Fibroblast of skin of right biceps (primary cell): Measurements from ENCODE around the gene SPHK2.
A peak's percentile ranks its signal among the peaks of the same experiment; 100 is the strongest.
"Not testable (repeated sequence)": the region's sequence is repeated elsewhere in the genome, so short reads cannot be mapped to it uniquely, and the experiment has no call there.

Source experiments
- DNase-seq: peaks from one replicate; pipeline ENCODE4 v3.0.0-alpha.2; 2013

The SPHK2 gene

GRCh38 chr19:48661711-48662090, 42.4 kb downstream of the SPHK2 start:
- DNase-seq = no peak

GRCh38 chr19:48663667-48664066, 44.4 kb downstream of the SPHK2 start:
- no peak for DNase-seq

DNA sequence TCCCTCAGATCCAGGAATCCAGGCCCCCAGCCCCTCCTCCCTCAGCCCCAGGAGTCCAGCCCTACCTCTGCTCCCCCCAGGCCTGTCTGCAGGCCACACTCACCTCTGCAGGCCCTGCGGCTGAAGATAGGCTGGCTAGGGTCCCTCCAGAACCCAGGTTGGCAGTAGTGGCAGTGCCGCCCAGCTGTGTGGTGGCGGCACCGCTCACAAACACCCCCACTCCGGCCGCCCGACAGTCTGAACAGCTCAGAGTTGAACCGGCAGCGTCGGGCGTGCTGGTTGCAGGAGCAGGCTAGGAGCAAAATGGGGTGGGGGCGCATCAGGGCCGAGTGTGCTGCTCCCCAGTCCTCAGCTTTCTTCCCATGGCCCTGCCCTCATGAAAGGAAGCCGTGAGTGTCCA, 45.2 kb downstream of the SPHK2 start:
- DNase-seq = no peak

DNA sequence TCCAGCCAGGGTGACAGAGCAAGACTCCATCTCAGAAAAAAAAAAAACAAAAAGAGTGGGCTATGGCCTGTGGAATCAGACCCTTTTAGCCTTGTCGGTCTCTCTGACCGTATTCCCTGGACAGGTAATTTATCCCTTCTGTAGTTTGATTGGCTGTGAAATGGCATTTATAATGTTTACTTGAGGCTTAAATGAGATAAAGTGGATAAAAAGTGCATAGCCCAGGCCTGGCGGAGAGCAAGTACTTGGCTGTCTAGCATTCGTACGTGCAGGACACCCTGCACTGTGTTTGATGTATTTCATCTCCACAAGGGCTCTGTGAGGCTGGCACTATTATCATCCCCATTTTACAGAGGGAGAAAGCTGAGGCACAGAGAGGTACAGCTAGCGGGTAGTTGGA, 46.5 kb downstream of the SPHK2 start:
- no peak for DNase-seq

GRCh38 chr19:48668332-48668731, 49.0 kb downstream of the SPHK2 start:
- no peak for DNase-seq

DNA sequence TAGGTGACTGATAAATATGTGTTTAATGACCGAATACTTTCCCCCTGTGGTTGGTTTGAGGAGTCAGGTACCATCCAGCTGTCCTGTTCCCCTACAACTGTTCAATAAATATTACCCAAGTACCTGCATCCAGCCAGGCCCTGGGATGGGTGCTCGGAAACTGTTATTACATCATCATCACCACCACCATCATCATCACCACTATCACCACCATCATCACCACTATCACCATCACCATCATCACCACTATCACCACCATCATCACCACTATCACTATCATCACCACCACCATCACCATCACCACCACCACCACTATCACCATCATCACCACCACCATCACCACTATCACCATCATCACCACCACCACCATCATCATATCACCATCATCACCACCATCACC, 49.5 kb downstream of the SPHK2 start:
- DNase-seq = no peak

DNA sequence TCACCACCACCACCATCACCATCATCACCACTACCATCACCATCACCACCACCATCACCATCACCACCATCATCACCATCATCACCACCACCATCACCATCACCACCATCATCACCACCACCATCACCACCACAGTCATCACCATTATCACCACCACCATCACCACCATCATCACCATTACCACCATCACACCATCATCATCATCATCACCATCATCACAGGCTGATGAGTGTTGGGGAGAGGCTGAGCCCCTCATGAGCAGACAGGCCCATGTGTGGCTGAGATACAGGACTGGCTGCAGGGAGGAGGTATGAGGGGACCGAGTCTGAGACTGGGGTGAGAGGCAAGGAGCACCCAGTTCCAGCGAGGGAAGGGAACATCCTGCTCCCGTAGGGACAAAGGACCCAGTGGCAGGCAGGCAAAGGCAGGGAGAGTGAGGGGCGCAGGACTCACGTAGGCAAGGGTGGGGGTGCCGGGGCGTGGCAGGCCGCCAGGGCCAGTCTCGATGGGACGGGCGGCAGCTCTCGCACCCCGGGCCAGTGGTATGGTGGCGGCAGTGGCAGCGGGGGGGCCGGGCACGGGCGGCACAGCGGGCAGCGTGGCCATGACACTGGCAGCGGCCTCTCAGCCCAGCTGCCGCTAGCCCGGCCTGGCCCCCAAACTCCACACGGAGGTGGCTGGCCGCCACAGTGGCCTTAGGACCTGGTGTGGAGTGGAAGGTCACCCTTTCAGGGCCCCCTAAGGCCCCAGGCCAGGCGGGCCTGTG, 50.8 kb downstream of the SPHK2 start:
- DNase-seq = no peak

DNA sequence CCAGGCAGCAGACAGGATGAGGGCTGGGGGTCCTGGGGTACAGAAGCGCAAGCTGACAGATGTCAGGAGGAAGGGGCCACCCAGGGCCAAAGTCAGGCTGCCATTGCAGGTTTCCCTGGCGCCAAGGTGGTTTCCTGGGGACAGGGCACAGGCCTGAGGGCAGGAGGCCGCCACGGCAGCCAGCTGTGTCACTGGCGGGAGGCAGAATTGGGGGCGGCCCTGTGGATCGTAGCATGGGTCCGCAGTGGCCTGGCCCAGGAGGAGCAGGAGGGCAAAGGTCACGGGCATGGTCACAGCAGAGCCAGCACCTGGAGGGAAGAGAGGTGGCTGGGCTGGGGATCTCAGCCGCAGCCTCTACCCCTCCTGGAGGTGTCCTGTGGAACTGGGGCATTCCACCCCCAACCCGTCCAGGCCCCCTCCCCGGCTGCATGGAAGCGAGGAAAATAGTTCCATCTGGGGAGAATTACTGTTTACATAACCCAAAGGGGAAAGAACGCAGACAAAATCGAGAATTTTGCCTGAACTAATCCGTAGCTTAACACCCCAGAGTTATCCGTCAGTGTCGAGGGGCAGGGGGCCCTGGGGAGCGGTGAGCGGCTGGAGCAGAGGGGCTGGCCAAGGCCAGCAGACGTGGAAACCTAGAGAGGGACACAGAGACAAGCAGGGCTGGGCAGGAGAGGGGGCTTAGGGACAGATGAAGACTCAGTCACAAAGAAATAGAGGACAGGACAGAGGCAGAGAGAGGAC, 51.6 kb downstream of the SPHK2 start:
- no peak for DNase-seq

DNA sequence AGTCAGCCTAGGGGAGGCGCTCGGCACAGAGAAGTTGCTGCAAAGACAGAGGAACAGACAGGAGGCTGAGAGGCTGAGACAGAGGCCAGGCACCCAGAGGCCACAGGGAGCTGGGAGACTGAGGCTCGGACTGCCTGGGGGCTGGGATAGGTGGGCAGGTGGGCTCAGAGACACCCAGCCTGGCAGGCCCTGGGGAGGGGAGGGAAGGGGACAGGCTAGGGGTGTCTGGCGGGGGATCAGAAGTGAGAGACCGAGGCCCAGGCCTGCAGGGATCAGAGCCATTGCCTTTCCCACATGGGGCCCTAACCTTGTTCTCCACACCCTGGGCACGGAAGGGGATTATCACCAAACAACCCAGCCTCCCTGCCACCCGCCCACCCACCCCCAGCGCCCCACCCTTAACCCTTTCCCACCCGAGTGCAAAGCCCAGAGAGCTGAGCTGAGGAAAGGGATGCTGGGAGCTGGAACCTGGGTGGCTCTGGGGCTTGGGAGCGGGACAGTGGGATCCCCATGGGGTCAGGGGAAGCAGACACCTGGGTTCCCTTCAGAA, 52.2 kb downstream of the SPHK2 start:
- DNase-seq = no peak

DNA sequence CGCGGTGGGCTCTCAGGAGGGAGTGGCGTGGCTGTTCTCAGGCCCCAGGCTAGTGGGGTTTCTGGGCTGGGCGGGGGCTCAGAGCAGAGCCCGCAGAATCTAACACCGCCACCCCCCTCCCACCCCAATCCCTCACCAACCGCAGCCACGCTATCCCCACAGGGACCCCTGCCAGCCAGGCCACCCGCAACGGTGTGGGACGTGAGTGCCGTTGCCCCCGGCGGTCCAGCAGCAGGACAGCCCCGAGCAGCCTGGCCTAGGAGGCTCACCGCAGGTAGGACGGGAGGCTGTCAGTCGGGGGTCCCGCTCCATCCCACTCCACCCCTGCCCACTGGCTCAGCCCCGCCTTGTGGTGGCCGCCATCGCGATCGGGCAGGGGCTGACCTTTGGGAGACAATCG, 53.7 kb downstream of the SPHK2 start, which contains the start of gene NTN5:
Gene NTN5, minus strand, starts transcription at position 24 of the 400 bp plus-strand sequence. CDS start 2,031 bp downstream, outside the sequence.
- DNase-seq = no peak

- DNase-seq = no peak
Measured at GRCh38 chr19:48673436-48674100, 54.3 kb downstream of the SPHK2 start.

DNA sequence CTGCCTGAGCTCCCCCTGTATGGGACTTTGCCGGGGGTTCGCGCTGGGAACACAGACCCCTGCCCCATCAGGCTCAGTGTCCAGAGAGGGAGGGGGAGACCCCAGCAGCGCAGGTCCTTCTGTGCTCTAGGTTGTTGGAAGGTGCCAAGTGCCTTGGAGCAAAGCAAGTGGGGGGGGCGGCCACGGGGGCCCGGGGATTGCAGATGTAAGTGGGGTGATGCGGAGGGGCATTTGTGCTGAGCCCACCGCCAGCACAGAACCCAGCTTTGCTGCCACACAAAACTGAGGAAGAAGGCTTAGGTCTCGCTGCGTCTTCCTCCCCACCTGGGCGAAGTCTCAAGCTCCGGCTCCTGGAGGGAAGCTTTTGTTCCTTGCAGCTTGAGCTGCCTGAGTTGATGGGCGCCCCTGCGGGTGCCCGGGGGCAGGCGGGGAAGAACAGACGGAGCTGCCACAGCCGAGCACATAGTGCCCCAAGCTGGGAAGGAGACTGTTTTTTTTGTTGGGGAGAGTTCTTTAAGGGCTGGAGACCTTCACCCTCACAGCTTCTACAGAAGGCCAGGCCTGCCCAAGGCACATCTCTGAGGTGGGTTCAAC, 55.0 kb downstream of the SPHK2 start:
- DNase-seq = no peak

DNA sequence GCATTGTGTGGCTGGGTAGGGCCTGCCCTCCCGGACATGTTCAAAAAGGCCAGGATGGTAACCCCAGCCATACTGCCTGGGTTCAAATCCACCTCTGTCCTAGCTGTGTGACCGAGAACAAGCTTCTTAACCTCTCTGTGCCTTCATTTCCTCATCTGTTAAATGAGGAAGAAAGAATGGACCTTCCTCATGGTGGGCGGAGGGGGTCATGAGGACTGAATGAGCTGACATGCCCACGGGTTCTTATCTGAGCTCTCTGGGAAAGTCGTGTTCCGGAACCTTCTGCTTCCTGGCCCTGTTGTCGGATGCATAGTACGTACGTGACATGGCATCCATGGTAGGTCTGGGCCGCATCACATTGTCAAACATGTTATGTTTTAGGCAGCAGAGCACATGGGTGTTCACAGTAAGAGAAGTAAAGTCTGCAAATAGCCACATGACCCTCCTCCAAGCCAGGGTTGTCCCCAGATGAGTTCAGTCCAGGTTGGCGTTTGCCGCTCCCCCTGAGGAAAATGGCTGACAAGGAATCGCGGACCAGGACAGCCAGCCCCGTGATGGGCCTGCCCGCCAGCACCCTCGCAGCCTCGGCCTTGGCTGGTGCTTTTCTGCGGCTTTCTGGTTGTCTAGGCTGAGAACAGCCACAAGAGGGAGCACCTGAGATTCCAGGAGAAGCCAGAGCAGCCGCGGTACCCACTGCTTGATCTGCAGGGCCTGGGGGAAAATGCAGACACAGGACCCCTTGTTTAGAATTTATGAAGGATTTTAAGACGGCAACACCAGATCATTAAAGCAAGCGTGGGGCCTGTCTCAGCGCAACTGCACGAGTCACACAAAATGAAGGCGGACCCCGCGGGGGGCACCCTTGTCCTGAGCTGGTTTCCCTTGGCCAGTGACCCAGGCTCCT, 55.9 kb downstream of the SPHK2 start:
- DNase-seq = peak; percentile 78

DNA sequence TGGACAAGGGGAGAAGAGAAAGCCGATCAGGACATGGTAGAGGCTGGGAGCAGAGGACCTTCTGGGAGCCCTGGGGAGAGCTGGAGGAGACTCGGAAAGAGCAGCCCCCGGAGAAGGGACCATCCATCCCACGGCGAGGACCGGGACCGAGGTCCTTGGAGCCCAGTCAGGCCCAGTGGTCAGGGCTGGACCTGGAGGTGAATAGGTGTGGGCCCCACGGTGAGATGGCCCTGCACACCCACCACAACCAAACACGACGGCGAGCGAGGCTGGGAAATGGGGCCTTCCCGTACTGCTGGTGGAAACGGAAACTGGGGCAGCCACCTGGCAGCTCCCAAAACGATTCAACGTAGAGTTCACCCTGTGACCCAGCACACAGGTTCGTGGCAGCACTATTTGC, 57.2 kb downstream of the SPHK2 start:
- no peak for DNase-seq

GRCh38 chr19:48676887-48677286, 57.6 kb downstream of the SPHK2 start:
- DNase-seq = no peak

DNA sequence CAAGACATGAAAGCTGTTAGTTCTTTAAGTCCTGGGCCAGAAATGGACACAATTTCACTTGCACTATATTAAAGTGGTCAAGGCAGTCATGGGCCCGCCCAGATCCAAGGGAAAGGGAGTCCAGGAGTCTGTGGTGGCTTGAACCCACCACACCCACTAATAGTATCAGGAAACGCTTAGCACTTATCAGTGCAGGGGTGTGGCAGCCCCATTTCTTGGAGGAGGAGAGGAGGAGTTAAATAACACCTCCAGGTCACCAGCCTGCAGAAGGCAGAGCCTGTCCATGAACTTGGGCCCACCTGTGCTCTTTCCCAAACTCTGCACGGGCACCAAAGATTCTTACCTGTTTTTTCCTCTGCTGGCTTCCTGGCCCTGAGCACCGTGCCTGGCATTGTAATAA, 58.9 kb downstream of the SPHK2 start:
- DNase-seq = no peak

GRCh38 chr19:48680006-48680405, 60.7 kb downstream of the SPHK2 start:
- not testable (repeated sequence) for DNase-seq
